Mesenteric fat pad (tissue), 1 donor: ENCODE measurements around the gene SLC9A5. TPM values are rescaled to one million over a fixed set of nuclear protein-coding genes. Genes with fewer than 3 reads are reported as not detected.

Source experiments
- DNase-seq: peaks from one replicate; pipeline ENCODE4 v3.0.0-alpha.2; 2020; ENCODE audit warnings: low spot score
- long read RNA-seq: library from polyadenylated mRNA; unstranded; transcript quantifications from one replicate; pipeline ENCODE4 v2.0.0, GENCODE V29; 2020
- total RNA-seq: library from RNA; stranded (reverse); fragmentation: NEBNext Ultra II Directional; extraction: Animal tissue kit (Norgen Biotek cat#: 25700); gene quantifications from one replicate; pipeline ENCODE4 v1.2.1, GENCODE V29; 2021
- donor health status: DM: yes; HTN: yes; CAD: no.

Gene SLC9A5, protein sequence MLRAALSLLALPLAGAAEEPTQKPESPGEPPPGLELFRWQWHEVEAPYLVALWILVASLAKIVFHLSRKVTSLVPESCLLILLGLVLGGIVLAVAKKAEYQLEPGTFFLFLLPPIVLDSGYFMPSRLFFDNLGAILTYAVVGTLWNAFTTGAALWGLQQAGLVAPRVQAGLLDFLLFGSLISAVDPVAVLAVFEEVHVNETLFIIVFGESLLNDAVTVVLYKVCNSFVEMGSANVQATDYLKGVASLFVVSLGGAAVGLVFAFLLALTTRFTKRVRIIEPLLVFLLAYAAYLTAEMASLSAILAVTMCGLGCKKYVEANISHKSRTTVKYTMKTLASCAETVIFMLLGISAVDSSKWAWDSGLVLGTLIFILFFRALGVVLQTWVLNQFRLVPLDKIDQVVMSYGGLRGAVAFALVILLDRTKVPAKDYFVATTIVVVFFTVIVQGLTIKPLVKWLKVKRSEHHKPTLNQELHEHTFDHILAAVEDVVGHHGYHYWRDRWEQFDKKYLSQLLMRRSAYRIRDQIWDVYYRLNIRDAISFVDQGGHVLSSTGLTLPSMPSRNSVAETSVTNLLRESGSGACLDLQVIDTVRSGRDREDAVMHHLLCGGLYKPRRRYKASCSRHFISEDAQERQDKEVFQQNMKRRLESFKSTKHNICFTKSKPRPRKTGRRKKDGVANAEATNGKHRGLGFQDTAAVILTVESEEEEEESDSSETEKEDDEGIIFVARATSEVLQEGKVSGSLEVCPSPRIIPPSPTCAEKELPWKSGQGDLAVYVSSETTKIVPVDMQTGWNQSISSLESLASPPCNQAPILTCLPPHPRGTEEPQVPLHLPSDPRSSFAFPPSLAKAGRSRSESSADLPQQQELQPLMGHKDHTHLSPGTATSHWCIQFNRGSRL
- total RNA-seq: 0.55 TPM
- long read RNA-seq, partial matches to known transcripts: 0 of 2 reads
- long read RNA-seq, other reads (novel, unspliced or antisense): 2 of 2 reads

DNA sequence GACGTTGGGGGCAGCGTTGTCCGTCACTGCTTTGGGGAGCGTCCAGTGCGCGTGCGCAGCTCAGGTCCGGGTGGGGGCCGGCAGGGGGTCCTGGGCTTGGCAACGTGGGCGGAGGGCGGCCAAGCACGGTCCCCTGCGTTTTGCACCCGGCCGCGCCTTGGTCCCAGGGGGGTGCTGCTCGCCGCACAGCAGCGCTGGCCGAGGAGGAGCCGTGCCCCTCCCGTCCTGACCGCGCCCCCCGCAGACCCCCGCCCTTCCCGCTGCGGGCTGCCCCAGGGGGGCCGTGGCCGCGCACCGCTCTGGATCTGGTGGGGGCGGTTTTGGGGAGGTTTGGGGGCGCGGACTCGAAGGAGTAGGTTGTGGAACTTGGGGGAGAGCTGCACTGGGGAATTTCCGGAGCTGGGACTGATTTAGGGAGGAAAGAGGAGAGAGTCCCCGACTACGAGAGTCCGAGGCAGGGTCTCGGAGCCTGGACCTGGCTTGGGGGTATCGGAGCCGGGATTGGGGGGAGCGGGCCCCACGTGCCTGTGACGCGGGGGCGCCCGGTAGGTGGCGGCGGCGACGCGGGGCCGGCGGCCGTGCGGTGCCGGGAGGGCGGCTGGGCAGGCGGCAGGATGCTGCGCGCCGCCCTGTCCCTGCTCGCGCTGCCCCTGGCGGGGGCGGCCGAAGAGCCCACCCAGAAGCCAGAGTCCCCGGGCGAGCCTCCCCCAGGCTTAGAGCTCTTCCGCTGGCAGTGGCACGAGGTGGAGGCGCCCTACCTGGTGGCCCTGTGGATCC, at the start of gene SLC9A5:
SLC9A5 (plus strand) TSS at position 579 of the 777 bp plus-strand sequence; CDS start at position 615, 36 bp downstream.
- no peak for DNase-seq

DNA sequence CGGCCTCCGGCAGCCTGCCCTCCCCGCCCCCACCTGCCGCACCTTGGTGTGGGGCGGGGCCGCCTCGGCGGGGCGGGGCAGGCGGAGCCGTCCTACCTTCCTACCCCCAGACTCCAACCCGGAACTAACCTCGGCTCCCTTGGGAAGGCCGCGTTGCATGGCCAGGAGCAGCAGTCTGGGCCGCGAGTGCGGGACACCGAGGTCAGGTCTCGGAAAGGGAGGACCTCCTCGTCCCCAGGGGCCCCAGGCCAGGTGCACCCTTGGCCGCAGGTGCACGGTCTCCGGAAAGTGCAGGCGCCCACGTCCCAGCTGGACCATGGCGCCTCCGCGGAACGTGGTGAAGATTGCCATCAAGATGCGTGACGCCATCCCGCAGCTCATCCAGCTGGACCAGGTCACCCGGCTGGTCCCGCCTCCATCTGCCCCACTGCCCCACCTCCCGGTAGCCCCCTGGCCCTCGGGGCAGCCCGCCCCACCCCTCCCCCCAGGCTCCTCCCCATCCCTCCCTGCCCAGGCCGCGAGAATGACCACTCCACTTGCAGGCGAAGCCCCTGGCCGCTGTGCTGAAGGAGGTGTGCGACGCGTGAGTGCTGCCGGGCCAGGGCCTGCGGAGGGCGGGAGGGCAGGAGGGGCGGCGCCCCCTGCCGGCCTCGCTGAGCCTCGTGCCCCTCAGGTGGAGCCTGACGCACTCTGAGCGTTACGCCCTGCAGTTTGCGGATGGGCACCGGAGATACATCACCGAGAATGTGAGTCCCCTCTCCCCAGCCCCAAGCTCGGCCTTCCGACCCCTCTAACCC, 49.6 kb upstream of the SLC9A5 start, which contains the start of gene ELMO3:
ELMO3 (plus strand) TSS at position 121 of the 797 bp plus-strand sequence; CDS start at position 317, 196 bp downstream.
- DNase-seq: no peak

DNA sequence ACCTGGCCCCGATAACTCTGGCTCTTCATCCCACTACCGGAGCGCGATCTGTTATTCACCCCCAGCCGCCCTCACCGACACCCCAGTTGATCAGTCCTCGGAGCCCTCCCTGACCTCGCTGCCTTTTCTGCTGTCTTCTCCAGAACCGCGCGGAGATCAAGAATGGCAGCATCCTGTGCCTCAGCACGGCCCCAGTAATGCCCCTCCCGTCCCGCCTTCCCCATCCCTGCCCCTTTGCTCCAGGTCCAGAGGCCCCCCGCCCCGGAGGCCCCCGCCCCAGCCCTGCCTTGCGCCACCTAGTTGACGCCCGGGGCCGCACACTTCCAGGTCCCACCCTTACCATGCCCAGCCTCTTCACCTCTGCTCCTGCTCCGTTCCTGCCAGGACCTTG, 49.0 kb upstream of the SLC9A5 start:
- DNase-seq: no peak

DNA sequence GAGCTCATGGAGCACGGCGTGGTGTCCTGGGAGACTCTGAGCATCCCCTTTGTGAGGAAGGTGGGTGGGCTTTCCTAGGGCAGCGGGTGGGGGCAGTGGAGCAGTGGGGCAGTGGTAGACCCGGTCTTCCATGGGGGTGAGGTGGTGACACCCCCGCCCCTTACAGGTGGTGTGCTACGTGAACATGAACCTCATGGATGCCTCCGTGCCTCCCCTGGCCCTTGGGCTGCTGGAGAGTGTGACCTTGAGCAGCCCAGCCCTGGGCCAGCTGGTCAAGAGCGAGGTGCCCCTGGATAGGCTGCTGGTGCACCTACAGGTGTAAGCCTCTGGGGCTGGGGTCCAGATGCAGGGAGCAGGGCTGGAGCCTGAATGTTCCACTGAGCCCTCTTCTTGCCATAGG, 48.3 kb upstream of the SLC9A5 start:
- DNase-seq: no peak

DNA sequence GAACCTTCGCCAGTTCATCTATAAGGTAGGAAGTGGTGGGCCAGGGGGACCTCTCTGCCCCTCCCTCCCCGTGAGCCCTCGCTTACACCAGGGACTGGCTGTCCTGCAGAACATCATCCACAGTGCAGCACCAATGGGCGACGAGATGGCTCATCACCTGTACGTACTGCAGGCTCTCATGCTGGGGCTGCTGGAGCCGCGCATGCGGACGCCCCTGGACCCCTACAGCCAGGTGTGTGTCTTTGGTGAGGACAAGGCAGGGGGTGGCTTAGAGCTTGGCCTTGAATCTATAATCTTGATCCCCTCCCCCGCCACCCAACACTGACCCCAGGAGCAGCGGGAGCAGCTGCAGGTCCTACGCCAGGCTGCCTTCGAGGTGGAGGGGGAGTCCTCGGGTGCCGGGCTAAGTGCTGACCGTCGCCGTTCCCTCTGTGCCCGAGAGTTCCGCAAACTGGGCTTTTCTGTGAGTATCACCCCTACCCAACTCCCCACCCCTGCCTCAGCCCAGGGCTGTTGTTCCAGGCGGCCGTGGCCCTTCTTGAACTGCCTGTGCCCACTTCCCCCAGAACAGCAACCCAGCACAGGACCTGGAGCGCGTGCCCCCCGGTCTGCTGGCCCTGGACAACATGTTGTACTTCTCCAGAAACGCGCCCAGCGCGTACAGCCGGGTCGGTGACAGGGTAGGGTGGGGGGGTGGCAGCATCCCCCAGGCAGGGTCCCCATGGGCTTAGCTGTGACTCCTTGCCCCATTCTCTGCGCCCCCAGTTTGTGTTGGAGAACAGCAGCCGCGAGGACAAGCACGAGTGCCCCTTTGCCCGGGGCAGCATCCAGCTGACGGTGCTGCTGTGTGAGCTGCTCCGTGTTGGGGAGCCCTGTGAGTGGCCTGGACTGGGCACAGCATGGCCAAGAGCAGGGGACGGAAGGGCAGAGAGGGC, 47.1 kb upstream of the SLC9A5 start:
- no peak for DNase-seq

DNA sequence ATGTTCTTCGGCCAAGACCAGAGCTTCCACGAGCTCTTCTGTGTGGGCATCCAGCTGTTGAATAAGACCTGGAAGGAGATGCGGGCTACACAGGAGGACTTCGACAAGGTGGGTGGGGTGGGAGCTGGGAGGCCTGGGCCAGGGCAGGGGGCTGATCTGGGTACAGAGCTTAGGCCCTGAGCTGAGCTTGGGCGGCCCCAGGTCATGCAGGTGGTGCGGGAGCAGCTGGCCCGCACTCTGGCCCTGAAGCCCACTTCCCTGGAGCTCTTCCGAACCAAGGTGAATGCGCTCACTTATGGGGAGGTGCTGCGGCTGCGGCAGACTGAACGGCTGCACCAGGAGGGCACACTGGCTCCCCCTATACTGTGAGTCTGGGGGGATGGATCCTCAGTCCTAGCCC, 46.4 kb upstream of the SLC9A5 start:
- DNase-seq: no peak

DNA sequence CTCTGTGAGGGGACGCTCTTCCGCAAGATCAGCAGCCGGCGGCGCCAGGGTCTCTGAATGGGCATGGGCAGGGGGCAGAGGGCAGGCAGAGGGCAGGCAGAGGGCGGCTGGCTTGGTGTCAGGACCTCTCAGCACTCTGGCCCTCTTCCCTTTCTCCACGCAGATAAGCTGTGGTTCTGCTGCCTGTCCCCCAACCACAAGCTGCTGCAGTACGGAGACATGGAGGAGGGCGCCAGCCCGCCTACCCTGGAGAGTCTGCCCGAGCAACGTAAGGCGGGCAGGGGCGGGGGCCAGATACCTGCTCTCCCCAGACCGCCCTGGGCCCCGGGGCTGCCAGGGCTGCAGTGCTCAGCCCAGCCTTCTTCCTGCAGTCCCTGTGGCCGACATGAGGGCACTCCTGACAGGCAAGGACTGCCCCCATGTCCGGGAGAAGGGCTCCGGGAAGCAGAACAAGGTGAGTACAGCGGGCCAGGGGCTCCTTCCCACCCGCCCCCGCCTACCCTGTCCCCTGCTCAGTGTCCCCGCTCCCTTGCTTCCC, 45.8 kb upstream of the SLC9A5 start:
- DNase-seq: no peak

DNA sequence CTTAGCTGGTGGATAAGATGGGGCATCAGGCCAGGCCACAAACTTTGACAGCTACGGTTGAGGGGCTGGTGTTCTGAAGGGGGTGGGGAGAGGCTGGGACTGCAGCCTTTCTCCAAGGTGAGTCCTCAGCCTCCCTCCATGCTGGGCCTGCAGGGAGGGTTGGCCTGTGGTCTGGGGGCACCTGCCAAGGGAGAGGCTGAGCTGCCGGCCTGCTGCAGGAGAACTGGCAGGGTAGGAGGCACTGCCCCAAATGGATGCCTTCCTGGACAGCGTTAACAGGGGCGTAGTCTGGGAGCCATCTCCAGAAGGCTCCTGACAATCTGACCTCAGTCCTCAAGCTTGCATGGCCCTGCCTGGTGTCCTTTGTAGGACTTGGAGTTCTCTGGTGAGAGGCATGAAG, 44.7 kb upstream of the SLC9A5 start:
- no peak for DNase-seq

DNA sequence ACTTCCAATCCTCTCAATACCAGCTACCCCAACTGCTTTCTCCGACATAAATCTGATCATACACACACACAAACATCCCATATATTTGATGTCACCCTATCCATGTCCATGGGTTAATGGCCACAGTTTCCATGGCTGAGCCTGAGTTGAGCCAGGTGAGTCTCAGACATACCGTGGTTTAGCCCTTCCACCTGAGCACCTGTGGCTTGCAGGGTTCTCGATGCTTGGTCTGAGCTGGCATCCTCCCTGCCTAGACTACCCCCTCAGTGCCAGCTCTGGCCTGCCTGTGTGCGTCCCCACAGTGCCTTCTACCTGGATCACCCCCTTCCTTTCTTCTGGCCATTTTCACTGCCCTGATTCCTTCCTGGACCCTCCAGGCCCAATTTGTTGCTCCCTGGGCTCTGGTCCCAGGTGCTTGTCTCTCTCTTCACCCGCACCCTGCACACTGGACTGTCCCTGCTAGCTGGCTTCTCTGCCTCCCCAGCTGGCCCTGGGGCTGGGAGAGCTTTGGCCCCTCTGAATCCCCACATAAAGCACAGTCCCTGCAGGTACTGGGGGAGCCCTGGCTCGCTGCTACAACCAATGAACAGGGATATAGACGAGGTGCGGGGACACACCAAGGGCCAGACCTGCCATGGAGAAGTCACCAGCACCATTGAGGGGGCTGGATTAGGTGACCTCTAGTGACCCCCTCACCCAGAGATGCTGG, 42.5 kb upstream of the SLC9A5 start:
- DNase-seq: no peak

DNA sequence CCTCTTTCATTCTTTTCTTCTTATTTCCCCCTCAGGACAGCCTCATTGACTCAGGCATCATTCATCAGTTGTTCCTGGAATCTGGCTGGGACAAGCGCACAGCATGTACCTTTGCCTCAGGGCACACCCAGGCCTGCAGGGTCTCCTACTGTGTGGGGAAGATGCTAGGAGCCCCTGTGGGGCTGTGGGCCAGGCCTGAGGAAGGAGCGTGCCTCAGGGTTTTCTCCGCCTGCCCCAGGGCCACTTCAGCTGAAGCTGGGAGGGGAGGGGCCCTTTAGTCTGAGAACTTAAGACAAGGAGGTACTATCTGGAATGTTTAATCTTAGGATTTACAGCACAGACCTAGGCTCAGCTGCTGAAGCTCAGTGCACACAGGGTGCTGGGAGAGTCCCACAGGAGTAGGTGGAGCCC, 41.9 kb upstream of the SLC9A5 start:
- no peak for DNase-seq

DNA sequence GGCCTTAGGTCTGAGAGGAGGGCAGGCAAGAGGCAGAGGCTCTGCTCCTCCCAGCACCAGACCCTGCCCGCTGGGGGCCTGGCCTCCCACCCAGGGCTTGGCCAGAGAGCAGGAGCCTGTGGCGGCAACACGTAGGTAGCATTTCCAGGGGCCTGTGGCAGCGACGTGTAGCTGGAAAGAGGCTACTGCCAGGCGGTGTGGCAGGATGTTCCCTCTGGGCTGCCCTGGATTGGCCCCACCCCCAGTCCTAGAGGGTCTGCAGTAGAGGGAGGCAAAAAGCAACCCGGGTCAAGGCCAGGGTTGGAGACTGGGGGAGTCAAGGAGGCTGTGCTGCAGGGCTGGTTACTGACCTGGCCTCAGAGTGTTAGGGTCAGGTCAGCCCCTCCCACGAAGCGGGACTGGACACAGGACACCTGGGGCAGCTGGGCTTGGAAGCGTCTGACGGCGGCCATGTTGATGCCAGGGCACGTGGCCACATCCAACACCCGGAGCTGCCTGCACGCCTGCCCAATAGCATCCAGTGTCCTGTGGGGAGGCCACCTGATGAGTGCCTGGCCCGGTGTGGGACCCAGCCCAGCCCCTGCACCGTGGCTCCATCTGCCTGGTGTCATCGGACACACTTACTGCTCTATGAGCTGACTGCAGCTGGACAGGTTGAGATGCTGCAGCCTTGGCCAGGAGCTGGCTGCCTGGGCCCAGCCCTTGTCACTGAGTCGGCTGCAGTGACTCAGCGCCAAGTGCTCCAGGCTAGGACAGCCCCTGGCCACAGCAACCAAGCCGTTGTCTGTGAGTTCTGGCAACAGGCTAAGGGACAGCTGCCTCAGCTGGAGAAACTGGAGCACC, 41.3 kb upstream of the SLC9A5 start:
- no peak for DNase-seq

DNA sequence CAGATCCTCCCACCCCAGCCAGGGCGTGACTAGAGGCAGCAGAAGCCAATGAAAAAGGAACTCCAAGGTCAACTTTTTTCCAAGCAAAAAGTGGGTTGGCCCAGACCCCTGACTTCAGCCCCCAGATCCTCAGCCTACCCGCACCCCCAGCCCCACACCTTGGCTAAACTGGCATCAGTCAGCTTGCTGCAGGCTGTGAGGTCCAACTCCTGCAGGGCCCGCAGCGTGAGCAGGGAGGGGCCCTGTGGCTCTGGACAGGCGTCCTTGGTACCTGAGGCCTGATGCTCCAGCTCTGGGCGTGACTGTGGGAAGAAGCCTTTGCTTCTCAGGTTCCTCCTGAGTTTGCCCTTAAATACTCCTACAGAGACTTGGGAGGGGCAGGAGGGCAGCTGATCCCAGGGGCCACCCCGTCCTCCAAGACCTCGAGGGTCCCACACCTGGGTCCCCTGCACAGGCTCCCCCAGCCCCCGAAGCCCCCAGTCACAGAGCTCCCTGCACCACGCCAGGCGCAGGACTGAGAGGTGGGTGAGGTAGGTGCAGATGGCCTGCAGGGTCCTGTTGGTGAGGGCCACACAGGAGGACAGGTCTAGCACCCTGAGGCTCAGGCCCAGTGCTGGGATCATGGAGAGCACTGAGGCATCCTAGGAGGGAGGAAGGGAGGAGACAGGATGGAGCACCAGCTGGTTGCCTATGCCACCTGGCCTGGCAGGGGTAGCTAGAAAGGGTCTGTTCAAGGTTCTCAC, 40.5 kb upstream of the SLC9A5 start:
- DNase-seq: no peak

DNA sequence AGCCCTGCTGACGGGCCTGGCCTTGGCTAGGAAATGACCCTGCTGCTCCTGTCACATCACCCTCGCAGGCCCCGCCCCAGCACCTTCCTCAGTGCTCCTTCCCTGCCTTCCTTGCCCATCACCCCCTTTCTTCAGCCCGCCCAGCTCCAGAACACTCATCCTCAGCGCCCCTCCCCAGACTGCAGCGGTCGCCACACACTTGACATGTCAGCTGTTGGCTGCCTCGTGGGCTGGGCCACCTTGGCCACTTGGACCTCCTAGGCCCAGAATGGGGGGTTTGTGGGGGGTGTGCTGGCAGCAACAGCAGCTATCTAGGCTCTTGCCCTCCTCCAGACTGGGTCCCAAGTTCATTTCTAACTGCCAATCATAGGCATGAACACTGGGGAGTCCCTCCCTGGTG, 39.2 kb upstream of the SLC9A5 start:
- DNase-seq: no peak

DNA sequence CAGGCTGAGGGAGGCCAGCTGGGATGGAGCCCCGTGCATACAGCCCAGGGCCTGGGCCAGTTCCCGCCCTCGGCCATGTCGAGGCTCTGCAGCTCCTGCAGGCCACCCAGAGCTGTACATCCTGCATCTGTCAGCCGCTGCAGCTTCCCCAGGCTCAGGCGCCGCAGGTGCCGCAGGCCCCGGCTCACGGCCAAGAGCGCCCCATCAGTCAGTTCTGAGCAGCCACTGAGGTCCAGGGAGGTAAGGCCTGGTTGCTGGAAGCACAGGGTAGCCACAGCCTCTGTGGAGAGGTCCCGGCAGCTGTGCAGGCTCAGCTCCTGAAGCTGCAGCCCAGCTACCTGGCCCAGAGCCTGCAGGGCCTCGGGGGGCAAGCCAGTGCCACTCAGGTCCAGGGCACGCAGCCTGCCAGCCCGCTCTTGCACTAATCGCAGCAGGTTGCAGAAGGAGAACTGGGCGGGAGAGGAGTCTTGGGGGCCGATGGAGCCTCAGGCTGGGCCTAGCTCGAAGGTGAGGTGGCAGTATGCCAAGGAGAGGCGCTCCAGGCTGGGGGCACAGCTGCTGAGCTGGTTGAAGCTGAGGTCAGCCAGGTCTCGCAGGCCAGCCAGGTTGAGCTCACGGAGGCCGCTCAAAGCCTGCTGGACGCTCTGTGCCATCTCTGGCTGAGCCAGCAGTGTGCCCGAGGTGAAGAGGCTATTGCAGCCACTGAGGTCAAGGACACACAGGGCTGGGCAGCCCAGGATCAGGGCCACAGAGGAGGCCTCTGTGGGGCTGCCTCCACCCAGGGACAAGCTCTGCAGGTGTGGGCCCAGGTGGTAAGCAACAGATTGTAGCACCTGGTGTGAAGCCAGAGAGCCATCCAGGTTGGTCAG, 38.5 kb upstream of the SLC9A5 start:
- DNase-seq: no peak

DNA sequence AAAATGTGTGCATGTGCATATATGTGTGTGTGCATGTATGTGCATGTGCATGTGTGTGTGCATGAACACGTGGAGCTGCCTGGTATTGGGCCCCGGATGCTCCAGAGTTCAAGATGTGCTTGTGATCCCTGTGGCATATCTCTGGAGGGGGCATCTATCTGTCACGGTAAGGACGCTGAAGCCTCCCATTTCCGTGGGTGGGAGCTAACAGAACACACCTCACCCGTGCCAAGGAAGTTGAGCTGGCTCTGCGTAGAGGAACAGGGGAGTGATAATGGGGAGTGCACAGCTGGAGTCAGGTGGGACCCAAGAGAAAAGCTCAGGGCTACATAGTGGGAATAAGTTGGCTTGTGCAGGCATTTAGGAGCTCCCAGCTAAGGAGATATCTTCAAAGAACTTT, 37.1 kb upstream of the SLC9A5 start:
- DNase-seq: no peak

DNA sequence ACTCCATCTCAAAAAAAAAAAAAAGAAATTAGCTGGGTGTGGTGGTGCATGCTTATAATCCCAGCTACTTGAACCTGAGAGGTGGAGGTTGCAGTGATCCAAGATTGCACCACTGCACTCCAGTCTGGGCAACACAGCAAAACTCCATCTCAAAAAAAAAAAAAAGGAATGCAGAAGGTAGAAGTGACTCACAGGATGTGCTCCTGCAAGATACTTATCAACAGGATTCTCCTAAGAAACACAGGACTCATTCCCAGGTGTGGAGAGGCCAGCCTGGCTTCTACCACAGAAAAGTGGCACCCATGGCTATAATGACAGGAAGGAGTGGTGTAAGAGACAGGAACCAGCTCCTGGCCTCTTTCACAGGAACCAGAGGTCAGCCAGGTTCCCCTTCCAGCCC, 36.0 kb upstream of the SLC9A5 start:
- DNase-seq: no peak
